GM11168 (cell line): ENCODE measurements around the gene TMEM87B.
"Not testable (repeated sequence)": the region's sequence is repeated elsewhere in the genome, so short reads cannot be mapped to it uniquely, and the experiment has no call there.

ENCODE experiments used
- in situ Hi-C: fragments of 300-500 bp; cut with MboI; formaldehyde crosslinking; loops from one replicate; pipeline ENCODE4 v1.12.0; 2022; ENCODE audit warnings: low sequenced_read_pairs; ENCODE audit not compliant: unreplicated experiment

The TMEM87B gene

GRCh38 chr2:112032689-112033465, 22.2 kb upstream of the TMEM87B start:
- in situ Hi-C loops, result no loop called here

GRCh38 chr2:112033600-112033999, 21.5 kb upstream of the TMEM87B start:
- in situ Hi-C loops, result no loop called here

- in situ Hi-C loops, result no loop called here
These were observed 20.1 kb upstream of the TMEM87B start for GRCh38 chr2:112034924-112035323.

GRCh38 chr2:112035786-112036185, 19.3 kb upstream of the TMEM87B start:
- in situ Hi-C loops, result no loop called here

- in situ Hi-C loops, result not testable (repeated sequence)
These were observed 15.5 kb upstream of the TMEM87B start for GRCh38 chr2:112039556-112039955.

GRCh38 chr2:112040066-112040465, 15.0 kb upstream of the TMEM87B start:
- in situ Hi-C loops, result not testable (repeated sequence)

- in situ Hi-C loops, result not testable (repeated sequence)
These were observed 13.6 kb upstream of the TMEM87B start for GRCh38 chr2:112041460-112041859.

- in situ Hi-C loops, result loop anchor here (5.0 kb wide), 1 partner anchor 153 kb away; no protein-coding TSS in a partner anchor
These were observed 9.5 kb upstream of the TMEM87B start for GRCh38 chr2:112045446-112046014.

- in situ Hi-C loops, result loop anchor here (5.0 kb wide), 1 partner anchor 154 kb away; no protein-coding TSS in a partner anchor
These were observed 8.8 kb upstream of the TMEM87B start for GRCh38 chr2:112046231-112046630.

- in situ Hi-C loops, result loop anchor here (5.0 kb wide), 1 partner anchor 155 kb away; no protein-coding TSS in a partner anchor
These were observed 7.4 kb upstream of the TMEM87B start for GRCh38 chr2:112047537-112048235.

- in situ Hi-C loops, result loop anchor here (5.0 kb wide), 1 partner anchor 156 kb away; no protein-coding TSS in a partner anchor
These were observed 6.9 kb upstream of the TMEM87B start for GRCh38 chr2:112048236-112048592.

- in situ Hi-C loops, result loop anchor here (5.0 kb wide), 1 partner anchor 157 kb away; no protein-coding TSS in a partner anchor
These were observed 6.2 kb upstream of the TMEM87B start for GRCh38 chr2:112048887-112049286.

GRCh38 chr2:112050316-112050715, 4.8 kb upstream of the TMEM87B start:
- in situ Hi-C loops, result no loop called here

- in situ Hi-C loops, result no loop called here
These were observed 887 bp upstream of the TMEM87B start for GRCh38 chr2:112053917-112054846.

GRCh38 chr2:112055730-112056625, 909 bp downstream of the TMEM87B start:
- in situ Hi-C loops, result no loop called here

- in situ Hi-C loops, result no loop called here
These were observed 1.5 kb downstream of the TMEM87B start for GRCh38 chr2:112056626-112056987.

- in situ Hi-C loops, result no loop called here
These were observed 4.6 kb downstream of the TMEM87B start for GRCh38 chr2:112059671-112060070.

- in situ Hi-C loops, result no loop called here
These were observed 6.2 kb downstream of the TMEM87B start for GRCh38 chr2:112061299-112061698.

GRCh38 chr2:112061840-112062239, 6.8 kb downstream of the TMEM87B start:
- in situ Hi-C loops, result no loop called here
